Ovary (tissue), 3 donors: ENCODE measurements around the gene UNC45B.

Source experiments
- CTCF ChIP-seq, 3 donors: fragments of 450-650 bp in 2 of 3; fragments of 200-600 bp in 1 of 3; IDR thresholded peaks; one replicate each; pipeline versions ENCODE4 v1.5.1 to v1.8.0; 2016 to 2022; ENCODE audit warnings: antibody characterized with exemption in 3 of 3, mild to moderate bottlenecking in 1 of 3
- EP300 ChIP-seq: sonication (generic); formaldehyde crosslinking; IDR thresholded peaks from one replicate; pipeline ENCODE4 v1.6.1; 2017; ENCODE audit warnings: antibody characterized with exemption
- donor health status: DM: no; HTN: no; CAD: no.

DNA sequence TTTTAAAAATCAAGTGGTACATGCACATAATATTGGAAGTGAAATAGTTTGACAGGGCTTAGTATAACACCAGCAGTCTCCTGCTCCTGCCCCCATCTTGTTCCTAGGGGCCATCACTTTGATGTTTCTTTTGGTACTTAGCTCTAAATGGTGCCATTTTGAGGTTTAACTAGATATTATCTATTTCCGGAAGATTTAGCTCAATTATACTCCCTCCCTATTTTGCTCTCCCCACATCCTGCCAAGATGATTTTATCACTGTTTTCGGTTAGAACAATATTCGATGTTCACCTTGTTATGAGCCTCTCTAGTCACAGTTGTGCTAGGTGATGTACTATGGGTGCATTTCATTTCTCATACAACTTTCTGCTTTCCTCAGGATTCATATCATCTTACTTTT is 66.6 kb downstream of the UNC45B start:
- TF ChIP-seq CTCF (IDR thresholded peaks at IDR 0.05) = no peak
- TF ChIP-seq EP300 = no peak
